Effector memory CD8-positive, alpha-beta T cell (primary cell): ENCODE measurements around the gene TP53I13.

ENCODE experiments used
- ATAC-seq: fragments of 150-1000 bp; cut with Tn5 transposase; replicated peaks from 2 replicates; pipeline ENCODE4 v1.10.0; 2021; ENCODE audit warnings: mild to moderate bottlenecking, moderate library complexity
- DNase-seq, 3 experiments: peaks; one replicate each; pipeline ENCODE4 v3.0.0; 2021
- H3K27ac Mint-ChIP-seq, 2 donors: one replicate each; pipeline ENCODE4 v1.8.0; 2022; ENCODE audit warnings: mild to moderate bottlenecking in 2 of 2, mixed read lengths in 2 of 2, moderate library complexity in 2 of 2
- H3K27me3 Mint-ChIP-seq, 2 donors: one replicate each; pipeline ENCODE4 v1.8.0; 2022; ENCODE audit warnings: mixed read lengths in 2 of 2
- H3K36me3 Mint-ChIP-seq: one replicate; pipeline ENCODE4 v1.8.0; 2022; ENCODE audit warnings: mild to moderate bottlenecking, moderate library complexity, mixed read lengths; ENCODE audit not compliant: insufficient read depth
- H3K4me1 Mint-ChIP-seq, 2 donors: one replicate each; pipeline ENCODE4 v1.8.0; 2022; ENCODE audit warnings: low read depth in 2 of 2, mixed read lengths in 2 of 2
- H3K4me3 Mint-ChIP-seq, 2 donors: one replicate each; pipeline ENCODE4 v1.8.0; 2022; ENCODE audit warnings: mild to moderate bottlenecking in 2 of 2, mixed read lengths in 2 of 2, moderate library complexity in 2 of 2
- H3K9me3 Mint-ChIP-seq, 2 donors: one replicate each; pipeline ENCODE4 v1.8.0; 2022; ENCODE audit warnings: mixed read lengths in 2 of 2

Gene TP53I13

GRCh38 chr17:29588562-29589411, 20.3 kb downstream of the TP53I13 start:
- Mint-ChIP-seq H3K4me1 (peaks cover 47 to 62% of the 10 kb centered on the region in 2 donors), H3K9me3 (no peaks in the 10 kb centered on the region), H3K36me3 (peaks cover 8% of the 10 kb centered on the region), H3K27me3 (no peaks in the 10 kb centered on the region), H3K4me3 (peak overlapping the region; percentile 88 to 93), H3K27ac (peak overlapping the region; percentile 86 to 89)
- ATAC-seq = peak; percentile 56
- peak; percentile 53 to 66 (median 62) for DNase-seq

GRCh38 chr17:29589524-29590410, 21.3 kb downstream of the TP53I13 start, which contains the start of gene GIT1:
Gene GIT1 (minus strand): TSS chr17:29589648. CDS start chr17:29589378, 270 bp downstream.
- no peaks in the 10 kb centered on the region for H3K9me3 Mint-ChIP-seq
- H3K36me3 Mint-ChIP-seq = peaks cover 8% of the 10 kb centered on the region
- DNase-seq = peak; percentile 74 to 84 (median 77)
- peaks cover 41 to 60% of the 10 kb centered on the region in 2 donors for H3K4me1 Mint-ChIP-seq
- ATAC-seq = peak; percentile 77
- H3K27ac Mint-ChIP-seq = peak within 1 kb of the TSS; percentile 86 to 89
- H3K27me3 Mint-ChIP-seq = no peaks in the 10 kb centered on the region
- peak within 1 kb of the TSS; percentile 88 to 93 for H3K4me3 Mint-ChIP-seq

DNA sequence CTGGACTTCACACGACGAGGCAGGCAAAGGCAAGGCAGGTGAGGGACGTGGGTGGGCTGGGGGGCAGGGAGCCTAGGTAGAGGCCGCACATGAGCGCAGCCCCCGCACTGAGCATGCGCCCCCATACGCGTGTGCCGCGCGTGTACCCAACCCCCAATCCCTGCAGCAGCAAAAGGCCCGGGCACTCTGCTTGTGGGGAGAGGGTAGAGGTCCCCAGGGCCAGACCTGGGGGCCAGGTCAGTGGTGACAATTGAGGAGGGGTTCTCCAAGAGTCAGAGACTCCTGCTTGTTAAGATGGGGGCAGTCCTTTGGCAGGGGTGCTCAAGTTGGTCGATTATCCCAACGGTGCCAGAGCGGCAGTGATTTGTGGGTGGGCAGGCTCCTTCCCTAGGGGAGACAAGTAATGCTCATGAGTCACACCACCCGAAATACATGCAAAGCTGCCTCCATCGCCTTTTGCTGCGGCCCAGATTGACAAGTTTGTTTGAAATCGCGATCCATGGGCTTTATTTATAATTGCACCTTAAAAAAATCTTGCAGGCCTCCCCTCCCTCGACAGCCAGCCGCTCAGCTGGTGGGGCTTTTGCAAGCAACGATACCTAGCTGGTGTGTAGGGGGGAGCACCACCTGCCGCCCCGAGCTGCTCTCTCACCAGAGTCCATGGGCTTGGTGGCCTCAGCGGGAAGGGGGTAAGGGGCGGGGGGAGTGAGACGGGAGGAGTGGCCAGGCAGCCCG, 22.1 kb downstream of the TP53I13 start:
- Mint-ChIP-seq H3K4me1 (peaks cover 40 to 54% of the 10 kb centered on the region in 2 donors), H3K36me3 (peaks cover 8% of the 10 kb centered on the region), H3K27ac (peak overlapping the region in 1 of 2 donors; percentile 55), H3K9me3 (no peaks in the 10 kb centered on the region), H3K27me3 (no peaks in the 10 kb centered on the region), H3K4me3 (peak overlapping the region; percentile 79 to 80)
- ATAC-seq (no peak), DNase-seq (no peak)

- no peak overlapping the region for H3K27ac Mint-ChIP-seq
- no peak for ATAC-seq
- peaks cover 33 to 51% of the 10 kb centered on the region in 2 donors for H3K4me1 Mint-ChIP-seq
- peak overlapping the region; percentile 79 to 80 for H3K4me3 Mint-ChIP-seq
- no peaks in the 10 kb centered on the region for H3K9me3 Mint-ChIP-seq
- H3K27me3 Mint-ChIP-seq = no peaks in the 10 kb centered on the region
- no peak for DNase-seq
- peaks cover 4% of the 10 kb centered on the region for H3K36me3 Mint-ChIP-seq
Observed at GRCh38 chr17:29591146-29591736, 22.7 kb downstream of the TP53I13 start.

GRCh38 chr17:29591737-29592608, 23.5 kb downstream of the TP53I13 start:
- Mint-ChIP-seq H3K36me3 (peaks cover 4% of the 10 kb centered on the region), H3K9me3 (no peaks in the 10 kb centered on the region), H3K27me3 (no peaks in the 10 kb centered on the region), H3K4me3 (peak overlapping the region; percentile 79 to 80), H3K4me1 (peaks cover 27 to 46% of the 10 kb centered on the region in 2 donors), H3K27ac (no peak overlapping the region)
- peak; percentile 67 to 75 (median 71) for DNase-seq
- peak; percentile 29 for ATAC-seq

- ATAC-seq = peak; percentile 10
- Mint-ChIP-seq H3K9me3 (no peaks in the 10 kb centered on the region), H3K36me3 (peaks cover 4% of the 10 kb centered on the region), H3K4me3 (peak within 1 kb of the TSS; percentile 79 to 80), H3K4me1 (peaks cover 19 to 36% of the 10 kb centered on the region in 2 donors), H3K27ac (no peak within 1 kb of the TSS), H3K27me3 (no peaks in the 10 kb centered on the region)
- no peak for DNase-seq
Observed at GRCh38 chr17:29592850-29593551, 24.5 kb downstream of the TP53I13 start, which contains the start of gene ANKRD13B. Gene ANKRD13B (plus strand): TSS chr17:29593132. CDS start chr17:29593622, 490 bp downstream.

DNA sequence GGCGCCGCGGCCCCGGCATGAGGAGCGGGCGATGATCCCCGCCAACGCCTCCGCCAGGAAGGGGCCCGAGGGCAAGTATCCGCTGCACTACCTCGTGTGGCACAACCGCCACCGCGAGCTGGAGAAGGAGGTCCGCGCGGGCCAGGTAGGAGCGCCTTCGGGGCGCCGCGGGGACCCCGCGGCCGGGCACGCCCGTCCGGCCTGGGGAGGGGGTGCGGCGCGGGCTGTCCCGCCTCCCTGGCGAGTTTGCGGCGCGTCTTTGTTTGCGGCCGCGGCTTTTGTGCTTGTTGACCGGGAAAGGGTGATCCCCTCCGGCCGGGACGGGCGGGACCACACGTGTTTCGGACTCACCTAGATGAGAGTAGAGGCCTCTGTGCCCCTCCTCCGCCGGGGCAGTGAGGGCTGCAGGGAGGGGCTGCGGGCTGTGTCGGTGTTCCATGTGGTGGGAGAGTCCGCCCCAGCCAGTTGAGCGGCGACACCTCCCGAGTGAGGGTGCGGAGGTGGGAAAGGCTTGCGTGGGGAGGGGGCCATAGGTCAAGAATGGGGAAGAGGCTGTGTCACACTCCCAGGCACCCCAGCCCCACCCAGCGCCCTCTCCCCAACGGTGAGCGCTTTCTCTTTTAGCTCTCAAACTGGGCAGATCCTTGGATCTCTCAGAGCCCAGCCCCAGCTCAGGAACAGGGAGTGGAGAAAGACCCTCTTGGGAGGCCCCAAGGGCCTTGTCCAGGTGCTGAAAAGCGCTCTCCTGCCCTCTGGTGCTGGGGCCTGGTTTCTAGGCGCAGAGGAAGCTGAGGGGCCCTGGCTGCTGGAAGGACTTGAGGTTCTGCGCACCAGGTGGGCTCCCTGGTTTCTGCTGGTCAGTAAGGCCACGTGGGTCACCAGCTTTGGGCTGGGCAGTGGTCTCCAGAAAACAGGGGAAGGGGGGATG, 25.4 kb downstream of the TP53I13 start:
- DNase-seq (no peak), ATAC-seq (no peak)
- H3K27me3 Mint-ChIP-seq = no peaks in the 10 kb centered on the region
- peaks cover 13 to 30% of the 10 kb centered on the region in 2 donors for H3K4me1 Mint-ChIP-seq
- peak overlapping the region; percentile 65 to 74 for H3K4me3 Mint-ChIP-seq
- H3K9me3 Mint-ChIP-seq = no peaks in the 10 kb centered on the region
- H3K36me3 Mint-ChIP-seq = no peaks in the 10 kb centered on the region
- no peak overlapping the region for H3K27ac Mint-ChIP-seq

DNA sequence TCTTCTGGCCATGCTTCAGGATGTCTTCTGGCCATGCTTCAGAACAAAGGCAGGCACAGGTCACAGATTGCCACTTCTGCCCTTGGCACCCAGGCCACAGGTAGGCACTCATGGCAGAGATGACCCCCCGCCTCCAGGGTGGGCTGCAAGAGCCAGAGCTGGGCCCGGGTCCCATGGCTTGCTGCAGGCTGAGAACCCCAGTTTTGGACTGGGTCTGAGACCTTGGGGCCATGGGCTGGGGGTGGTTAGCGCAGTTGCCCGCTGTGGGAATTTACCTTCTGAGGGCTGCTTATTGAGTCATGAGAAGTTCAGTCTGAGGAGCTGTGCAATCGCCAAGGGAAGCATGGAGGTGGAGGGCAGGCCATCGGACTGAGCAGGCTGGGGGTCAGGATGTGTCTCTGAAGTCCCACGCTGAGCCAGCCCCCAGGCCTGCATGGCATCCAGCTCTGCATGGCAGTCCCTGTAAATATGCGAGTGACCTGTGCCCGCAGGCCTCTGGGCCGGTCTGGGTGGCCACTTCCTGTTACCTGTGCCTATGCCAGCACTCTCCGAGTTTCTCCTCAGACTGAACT, 26.1 kb downstream of the TP53I13 start:
- peaks cover under 1% of the 10 kb centered on the region for H3K36me3 Mint-ChIP-seq
- ATAC-seq = no peak
- DNase-seq = no peak
- H3K4me1 Mint-ChIP-seq = peaks cover 13 to 30% of the 10 kb centered on the region in 2 donors
- H3K4me3 Mint-ChIP-seq = peak overlapping the region; percentile 65 to 74
- no peak overlapping the region for H3K27ac Mint-ChIP-seq
- no peaks in the 10 kb centered on the region for H3K9me3 Mint-ChIP-seq
- H3K27me3 Mint-ChIP-seq = no peaks in the 10 kb centered on the region

GRCh38 chr17:29595107-29595942, 26.8 kb downstream of the TP53I13 start:
- Mint-ChIP-seq H3K27ac (no peak overlapping the region), H3K27me3 (no peaks in the 10 kb centered on the region), H3K36me3 (peaks cover 6% of the 10 kb centered on the region), H3K4me1 (peaks cover 7 to 25% of the 10 kb centered on the region in 2 donors), H3K4me3 (no peak overlapping the region), H3K9me3 (no peaks in the 10 kb centered on the region)
- ATAC-seq (no peak), DNase-seq (no peak)
